ES-I3 (cell line): Measurements from ENCODE around the gene SLC9A4.

Experiments used
- H3K36me3 ChIP-seq: 2 replicates; pipeline ENCODE4 v1.6.1; 2013; ENCODE audit warnings: mild to moderate bottlenecking, low read length, control low read depth, moderate library complexity; ENCODE audit not compliant: insufficient read depth
- H3K4me1 ChIP-seq: 2 replicates; pipeline ENCODE4 v1.6.1; 2013; ENCODE audit warnings: mild to moderate bottlenecking, control low read depth, low read length; ENCODE audit not compliant: insufficient read depth
- H3K9ac ChIP-seq: 2 replicates; pipeline ENCODE4 v1.6.1; 2013; ENCODE audit warnings: low read depth, mild to moderate bottlenecking, low read length, moderate library complexity
- H3K9me3 ChIP-seq: 2 replicates; pipeline ENCODE4 v1.6.1; 2013; ENCODE audit warnings: mild to moderate bottlenecking, low read length, moderate library complexity; ENCODE audit not compliant: control insufficient read depth, insufficient read depth

SLC9A4 gene

GRCh38 chr2:102474785-102475184 is 1.8 kb downstream of the SLC9A4 start:
- Histone ChIP-seq H3K4me1 (peaks cover 4% of the 10 kb centered on the region; the same call in 1 of the 2 replicates), H3K9ac (no peak overlapping the region), H3K36me3 (no peaks in the 10 kb centered on the region; the same call in 1 of the 2 replicates), H3K9me3 (no peaks in the 10 kb centered on the region)

GRCh38 chr2:102478686-102479470 is 5.9 kb downstream of the SLC9A4 start:
- H3K9me3 ChIP-seq: no peaks in the 10 kb centered on the region
- no peak overlapping the region for H3K9ac ChIP-seq
- no peaks in the 10 kb centered on the region for H3K36me3 ChIP-seq
- no peaks in the 10 kb centered on the region for H3K4me1 ChIP-seq

GRCh38 chr2:102480285-102481195 is 7.5 kb downstream of the SLC9A4 start:
- no peaks in the 10 kb centered on the region for H3K4me1 ChIP-seq
- no peaks in the 10 kb centered on the region for H3K36me3 ChIP-seq
- no peak overlapping the region for H3K9ac ChIP-seq
- H3K9me3 ChIP-seq: no peaks in the 10 kb centered on the region

GRCh38 chr2:102481931-102482330 is 8.9 kb downstream of the SLC9A4 start:
- Histone ChIP-seq H3K4me1 (no peaks in the 10 kb centered on the region), H3K9ac (no peak overlapping the region), H3K9me3 (no peaks in the 10 kb centered on the region), H3K36me3 (no peaks in the 10 kb centered on the region)

GRCh38 chr2:102483086-102483485 is 10.1 kb downstream of the SLC9A4 start:
- Histone ChIP-seq H3K9ac (no peak overlapping the region), H3K9me3 (no peaks in the 10 kb centered on the region), H3K36me3 (no peaks in the 10 kb centered on the region), H3K4me1 (0 out of 2 replicates have a peak, but pooled peaks cover 4% of the 10 kb centered on the region)

GRCh38 chr2:102484310-102485061 is 11.5 kb downstream of the SLC9A4 start:
- H3K4me1 ChIP-seq: 0 out of 2 replicates have a peak, but pooled peaks cover 6% of the 10 kb centered on the region
- H3K36me3 ChIP-seq: no peaks in the 10 kb centered on the region
- H3K9ac ChIP-seq: no peak overlapping the region
- no peaks in the 10 kb centered on the region for H3K9me3 ChIP-seq

GRCh38 chr2:102485147-102485785 is 12.2 kb downstream of the SLC9A4 start:
- Histone ChIP-seq H3K9me3 (no peaks in the 10 kb centered on the region), H3K4me1 (peaks cover 13% of the 10 kb centered on the region; the same call in 1 of the 2 replicates), H3K9ac (no peak overlapping the region), H3K36me3 (no peaks in the 10 kb centered on the region)

GRCh38 chr2:102486941-102487702 is 14.1 kb downstream of the SLC9A4 start:
- Histone ChIP-seq H3K9me3 (no peaks in the 10 kb centered on the region), H3K36me3 (no peaks in the 10 kb centered on the region), H3K4me1 (peaks cover 14% of the 10 kb centered on the region; the same call in 1 of the 2 replicates), H3K9ac (no peak overlapping the region)

GRCh38 chr2:102487761-102488462 is 14.9 kb downstream of the SLC9A4 start:
- no peaks in the 10 kb centered on the region for H3K36me3 ChIP-seq
- no peaks in the 10 kb centered on the region for H3K9me3 ChIP-seq
- no peak overlapping the region for H3K9ac ChIP-seq
- H3K4me1 ChIP-seq: peaks cover 14% of the 10 kb centered on the region; the same call in 1 of the 2 replicates

- Histone ChIP-seq H3K9me3 (no peaks in the 10 kb centered on the region), H3K4me1 (peaks cover 14% of the 10 kb centered on the region; the same call in 1 of the 2 replicates), H3K9ac (no peak overlapping the region), H3K36me3 (no peaks in the 10 kb centered on the region)
Measured at GRCh38 chr2:102489646-102490045, 16.6 kb downstream of the SLC9A4 start.

- H3K9ac ChIP-seq: no peak overlapping the region
- peaks cover 14% of the 10 kb centered on the region; the same call in 1 of the 2 replicates for H3K4me1 ChIP-seq
- H3K9me3 ChIP-seq: no peaks in the 10 kb centered on the region; the same call in 1 of the 2 replicates
- no peaks in the 10 kb centered on the region for H3K36me3 ChIP-seq
Measured at GRCh38 chr2:102492006-102492405, 19.0 kb downstream of the SLC9A4 start.

GRCh38 chr2:102494570-102494969 is 21.5 kb downstream of the SLC9A4 start:
- Histone ChIP-seq H3K9me3 (no peaks in the 10 kb centered on the region; the same call in 1 of the 2 replicates), H3K9ac (no peak overlapping the region), H3K36me3 (no peaks in the 10 kb centered on the region), H3K4me1 (peaks cover 8% of the 10 kb centered on the region; the same call in 1 of the 2 replicates)
